Measurements from ENCODE around the gene EDNRA. TPM values are rescaled to one million over a fixed set of nuclear protein-coding genes. Genes with fewer than 3 reads are reported as not detected.

EDNRA gene
- total RNA-seq, 1 experiment from 2014 or later: 0.73 TPM

GRCh38 chr4:147547314-147548056 is 66.6 kb downstream of the EDNRA start:
- no peak overlapping the region for H3K4me3 Mint-ChIP-seq (ENCODE audit: unreplicated experiment)
- peaks cover 10% of the 10 kb centered on the region for H3K4me1 Mint-ChIP-seq (ENCODE audit: low read depth, unreplicated experiment)
- ChIA-PET CTCF (no interaction called here), POLR2A (no interaction called here)
- no peaks in the 10 kb centered on the region for H3K4me1 ChIP-seq
- H3K36me3 Mint-ChIP-seq (ENCODE audit: insufficient read depth, unreplicated experiment): no peaks in the 10 kb centered on the region
- H3K27me3 ChIP-seq (replicated peaks; ENCODE audit: control insufficient read depth, insufficient read depth, low read length): no peaks in the 10 kb centered on the region
- BruUV-seq (replicated peaks): no TSS peak
- H3K9me3 Mint-ChIP-seq (ENCODE audit: unreplicated experiment): no peaks in the 10 kb centered on the region
- H3K27me3 Mint-ChIP-seq (ENCODE audit: insufficient read depth, unreplicated experiment): no peaks in the 10 kb centered on the region
- no peaks in the 10 kb centered on the region for H3K9me3 ChIP-seq
- no peak for TF ChIP-seq CTCF (IDR thresholded peaks at IDR 0.05; ENCODE audit: insufficient read depth in 1 of 2, low read depth in 1 of 2, low read length in 1 of 2, severe bottlenecking in 1 of 2, unreplicated experiment in 1 of 2)
- intact Hi-C loops (cut with micrococcal nuclease; ENCODE audit: unreplicated experiment): no loop called here
- DNase-seq: no peak
- no peaks in the 10 kb centered on the region for H3K36me3 ChIP-seq (ENCODE audit: control insufficient read depth, insufficient read depth, low read length)
- H3K4me3 ChIP-seq (ENCODE audit: low read depth, low read length): no peak overlapping the region
- H3K27ac Mint-ChIP-seq (ENCODE audit: unreplicated experiment): no peak overlapping the region

GRCh38 chr4:147548256-147548655 is 67.4 kb downstream of the EDNRA start:
- Histone ChIP-seq H3K9me3 (no peaks in the 10 kb centered on the region), H3K4me1 (no peaks in the 10 kb centered on the region), H3K4me3 (ENCODE audit: low read depth, low read length) (no peak overlapping the region), H3K36me3 (ENCODE audit: control insufficient read depth, insufficient read depth, low read length) (no peaks in the 10 kb centered on the region), H3K27me3 (replicated peaks; ENCODE audit: control insufficient read depth, insufficient read depth, low read length) (no peaks in the 10 kb centered on the region)
- POLR2A ChIA-PET: no interaction called here
- no peaks in the 10 kb centered on the region for H3K36me3 Mint-ChIP-seq (ENCODE audit: insufficient read depth, unreplicated experiment)
- H3K4me3 Mint-ChIP-seq (ENCODE audit: unreplicated experiment): no peak overlapping the region
- CTCF ChIA-PET: no interaction called here
- no peaks in the 10 kb centered on the region for H3K27me3 Mint-ChIP-seq (ENCODE audit: insufficient read depth, unreplicated experiment)
- intact Hi-C loops (cut with micrococcal nuclease; ENCODE audit: unreplicated experiment): no loop called here
- no TSS peak for BruUV-seq (replicated peaks)
- DNase-seq: no peak
- peaks cover 6% of the 10 kb centered on the region for H3K4me1 Mint-ChIP-seq (ENCODE audit: low read depth, unreplicated experiment)
- TF ChIP-seq CTCF (IDR thresholded peaks at IDR 0.05; ENCODE audit: insufficient read depth in 1 of 2, low read depth in 1 of 2, low read length in 1 of 2, severe bottlenecking in 1 of 2, unreplicated experiment in 1 of 2): no peak
- no peaks in the 10 kb centered on the region for H3K9me3 Mint-ChIP-seq (ENCODE audit: unreplicated experiment)
- H3K27ac Mint-ChIP-seq (ENCODE audit: unreplicated experiment): no peak overlapping the region

GRCh38 chr4:147550626-147551246 is 69.8 kb downstream of the EDNRA start:
- CTCF ChIA-PET: no interaction called here
- no peaks in the 10 kb centered on the region for H3K27me3 Mint-ChIP-seq (ENCODE audit: insufficient read depth, unreplicated experiment)
- no peaks in the 10 kb centered on the region for H3K9me3 Mint-ChIP-seq (ENCODE audit: unreplicated experiment)
- Histone ChIP-seq H3K4me3 (ENCODE audit: low read depth, low read length) (no peak overlapping the region), H3K27me3 (replicated peaks; ENCODE audit: control insufficient read depth, insufficient read depth, low read length) (no peaks in the 10 kb centered on the region), H3K36me3 (ENCODE audit: control insufficient read depth, insufficient read depth, low read length) (no peaks in the 10 kb centered on the region), H3K9me3 (no peaks in the 10 kb centered on the region), H3K4me1 (no peaks in the 10 kb centered on the region)
- no peaks in the 10 kb centered on the region for H3K36me3 Mint-ChIP-seq (ENCODE audit: insufficient read depth, unreplicated experiment)
- POLR2A ChIA-PET: no interaction called here
- no TSS peak for BruUV-seq (replicated peaks)
- peaks cover 6% of the 10 kb centered on the region for H3K4me1 Mint-ChIP-seq (ENCODE audit: low read depth, unreplicated experiment)
- H3K4me3 Mint-ChIP-seq (ENCODE audit: unreplicated experiment): no peak overlapping the region
- intact Hi-C loops (cut with micrococcal nuclease; ENCODE audit: unreplicated experiment): no loop called here
- H3K27ac Mint-ChIP-seq (ENCODE audit: unreplicated experiment): no peak overlapping the region
- no peak for DNase-seq
- TF ChIP-seq CTCF (IDR thresholded peaks at IDR 0.05; ENCODE audit: insufficient read depth in 1 of 2, low read depth in 1 of 2, low read length in 1 of 2, severe bottlenecking in 1 of 2, unreplicated experiment in 1 of 2): no peak
